SU-DHL-6 (cell line): Measurements from ENCODE around the gene KRTAP4-12.
"Not testable (repeated sequence)": the region's sequence is repeated elsewhere in the genome, so short reads cannot be mapped to it uniquely, and the experiment has no call there.

ENCODE experiments used
- H2AFZ ChIP-seq: fragments of 200-600 bp; sonication (generic); 2 replicates; pipeline ENCODE4 v1.6.1; 2014; ENCODE audit warnings: low read depth, mild to moderate bottlenecking, moderate library complexity, mixed read lengths, antibody characterized with exemption, low read length; ENCODE audit not compliant: severe bottlenecking
- H3F3A ChIP-seq: fragments of 200-600 bp; shearing (Covaris generic); 2 replicates; pipeline ENCODE4 v1.6.0; 2016; ENCODE audit warnings: antibody characterized with exemption, mild to moderate bottlenecking; ENCODE audit not compliant: insufficient read depth
- H3K27ac ChIP-seq: fragments of 200-600 bp; sonication (generic); 2 replicates; pipeline ENCODE4 v1.5.1; 2016; ENCODE audit warnings: low read depth, mild to moderate bottlenecking, low read length, moderate library complexity, mixed read lengths
- H3K27me3 ChIP-seq: fragments of 200-600 bp; sonication (generic), shearing (Covaris generic); 2 replicates; pipeline ENCODE4 v1.6.0; 2014; ENCODE audit warnings: mild to moderate bottlenecking, low read length
- H3K36me3 ChIP-seq: fragments of 200-600 bp; sonication (generic); 2 replicates; pipeline ENCODE4 v1.6.1; 2014; ENCODE audit warnings: mild to moderate bottlenecking, low read length, mixed read lengths
- H3K4me2 ChIP-seq: fragments of 300-600, 200-600 bp; shearing (Covaris generic), sonication (generic); 2 replicates; pipeline ENCODE4 v1.6.0; 2014; ENCODE audit warnings: low read length, low read depth, mild to moderate bottlenecking; ENCODE audit not compliant: poor library complexity, severe bottlenecking
- H3K4me3 ChIP-seq: fragments of 200-600 bp; sonication (generic); 2 replicates; pipeline ENCODE4 v1.5.1; 2014; ENCODE audit warnings: antibody characterized with exemption, low read length, mild to moderate bottlenecking, mixed read lengths; ENCODE audit not compliant: insufficient read depth, poor library complexity, severe bottlenecking
- H3K79me2 ChIP-seq: fragments of 200-600 bp; sonication (generic); 2 replicates; pipeline ENCODE4 v1.6.1; 2014; ENCODE audit warnings: mild to moderate bottlenecking, low read length, moderate library complexity; ENCODE audit not compliant: insufficient read depth
- H3K9ac ChIP-seq: fragments of 200-600 bp; sonication (generic); 2 replicates; pipeline ENCODE4 v1.7.0; 2014; ENCODE audit warnings: mild to moderate bottlenecking, low read length
- H3K9me2 ChIP-seq: fragments of 200-600 bp; sonication (generic); replicated peaks from 2 replicates; pipeline ENCODE4 v1.6.1; 2014; ENCODE audit warnings: low read length; ENCODE audit not compliant: insufficient read depth
- H3K9me3 ChIP-seq: fragments of 200-600 bp; sonication (generic); 2 replicates; pipeline ENCODE4 v1.6.1; 2014; ENCODE audit warnings: low read length, mixed read lengths; ENCODE audit not compliant: insufficient read depth
- H4K20me1 ChIP-seq: fragments of 200-600 bp; sonication (generic); 2 replicates; pipeline ENCODE4 v1.6.1; 2014; ENCODE audit warnings: low read depth, mild to moderate bottlenecking, antibody characterized with exemption, low read length, moderate library complexity, mixed read lengths
- EZH2phosphoT487 ChIP-seq: fragments of 200-600 bp; sonication (generic), shearing (Covaris generic); conservative IDR thresholded peaks from 2 replicates; pipeline ENCODE4 v1.6.1; 2018; ENCODE audit warnings: mild to moderate bottlenecking, antibody characterized with exemption, low read length, moderate library complexity, mixed read lengths
- TF ChIP-seq, protein P1 (sequence below): fragments of 200-600 bp; sonication (generic); IDR thresholded peaks from one replicate; pipeline ENCODE4 v1.5.1; 2017; ENCODE audit warnings: antibody characterized with exemption, mild to moderate bottlenecking, low read length, moderate library complexity; ENCODE audit not compliant: insufficient read depth, poor library complexity, severe bottlenecking

KRTAP4-12 gene

DNA sequence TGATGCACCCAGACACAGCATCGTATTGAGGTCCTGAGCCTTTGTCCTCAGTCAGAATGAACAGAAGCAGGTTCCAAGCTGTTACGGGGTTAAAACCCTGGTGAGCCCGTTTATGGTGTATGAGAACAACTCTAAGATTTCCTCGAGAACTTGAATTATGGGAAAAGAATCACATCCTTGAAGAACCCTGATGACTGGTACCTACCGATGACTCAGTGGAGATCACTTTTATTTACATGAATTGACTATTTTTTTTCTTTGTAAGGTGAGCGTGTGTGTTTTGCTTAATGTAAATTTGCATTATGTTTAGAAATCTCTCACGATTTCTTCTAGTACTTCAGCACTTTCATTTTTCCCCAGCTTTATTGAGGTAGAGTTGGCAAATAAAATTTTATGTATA is 39.8 kb upstream of the KRTAP4-12 start:
- H3K36me3 ChIP-seq, result no peaks in the 10 kb centered on the region
- H3K9me2 ChIP-seq, result no peaks in the 10 kb centered on the region
- no peak overlapping the region for H3K9ac ChIP-seq
- no peaks in the 10 kb centered on the region for H3F3A ChIP-seq
- no peak overlapping the region for H3K27ac ChIP-seq
- H3K27me3 ChIP-seq, result 0 out of 2 replicates have a peak, but pooled peaks cover 2% of the 10 kb centered on the region
- no peaks in the 10 kb centered on the region for H4K20me1 ChIP-seq
- no peak overlapping the region for H2AFZ ChIP-seq
- TF ChIP-seq EZH2phosphoT487, result no peak
- TF ChIP-seq, protein P1, sequence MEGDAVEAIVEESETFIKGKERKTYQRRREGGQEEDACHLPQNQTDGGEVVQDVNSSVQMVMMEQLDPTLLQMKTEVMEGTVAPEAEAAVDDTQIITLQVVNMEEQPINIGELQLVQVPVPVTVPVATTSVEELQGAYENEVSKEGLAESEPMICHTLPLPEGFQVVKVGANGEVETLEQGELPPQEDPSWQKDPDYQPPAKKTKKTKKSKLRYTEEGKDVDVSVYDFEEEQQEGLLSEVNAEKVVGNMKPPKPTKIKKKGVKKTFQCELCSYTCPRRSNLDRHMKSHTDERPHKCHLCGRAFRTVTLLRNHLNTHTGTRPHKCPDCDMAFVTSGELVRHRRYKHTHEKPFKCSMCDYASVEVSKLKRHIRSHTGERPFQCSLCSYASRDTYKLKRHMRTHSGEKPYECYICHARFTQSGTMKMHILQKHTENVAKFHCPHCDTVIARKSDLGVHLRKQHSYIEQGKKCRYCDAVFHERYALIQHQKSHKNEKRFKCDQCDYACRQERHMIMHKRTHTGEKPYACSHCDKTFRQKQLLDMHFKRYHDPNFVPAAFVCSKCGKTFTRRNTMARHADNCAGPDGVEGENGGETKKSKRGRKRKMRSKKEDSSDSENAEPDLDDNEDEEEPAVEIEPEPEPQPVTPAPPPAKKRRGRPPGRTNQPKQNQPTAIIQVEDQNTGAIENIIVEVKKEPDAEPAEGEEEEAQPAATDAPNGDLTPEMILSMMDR, result no peak
- H3K4me2 ChIP-seq, result no peak overlapping the region
- no peak overlapping the region for H3K4me3 ChIP-seq
- no peaks in the 10 kb centered on the region for H3K9me3 ChIP-seq
- no peaks in the 10 kb centered on the region for H3K79me2 ChIP-seq

DNA sequence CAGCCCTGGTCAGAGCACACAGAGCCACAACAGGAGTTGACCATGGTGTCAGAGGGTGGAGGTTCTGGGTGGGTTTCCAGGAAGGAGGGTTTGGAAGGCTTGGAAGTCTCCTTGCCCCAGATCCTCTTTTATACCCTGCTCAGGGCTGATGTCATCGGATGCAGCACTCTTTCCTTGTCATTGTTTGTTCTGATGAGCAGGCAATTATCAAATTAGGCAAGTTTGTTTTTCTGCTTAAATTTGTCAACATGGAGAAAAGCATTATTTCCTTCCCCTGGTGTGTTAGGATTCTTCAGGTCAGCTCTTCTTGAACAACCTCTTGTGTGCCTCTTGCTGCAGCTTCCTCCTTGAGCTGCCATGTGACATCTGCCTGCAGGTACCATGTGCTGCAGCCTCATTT is 36.7 kb upstream of the KRTAP4-12 start, which contains the start of gene KRTAP4-4:
KRTAP4-4 (minus strand) TSS at position 101 of the 400 bp plus-strand sequence; CDS start at position 44, 57 bp downstream.
- Histone ChIP-seq H3K9me3 (no peaks in the 10 kb centered on the region), H3K4me2 (no peak within 1 kb of the TSS), H3K36me3 (no peaks in the 10 kb centered on the region), H3K27me3 (0 out of 2 replicates have a peak, but pooled peaks cover 2% of the 10 kb centered on the region), H3K79me2 (no peaks in the 10 kb centered on the region), H3K4me3 (no peak within 1 kb of the TSS), H3F3A (no peaks in the 10 kb centered on the region), H2AFZ (no peak within 1 kb of the TSS), H4K20me1 (no peaks in the 10 kb centered on the region), H3K9me2 (no peaks in the 10 kb centered on the region), H3K27ac (no peak within 1 kb of the TSS), H3K9ac (no peak within 1 kb of the TSS)
- no peak for TF ChIP-seq EZH2phosphoT487
- TF ChIP-seq, protein P1, result no peak

DNA sequence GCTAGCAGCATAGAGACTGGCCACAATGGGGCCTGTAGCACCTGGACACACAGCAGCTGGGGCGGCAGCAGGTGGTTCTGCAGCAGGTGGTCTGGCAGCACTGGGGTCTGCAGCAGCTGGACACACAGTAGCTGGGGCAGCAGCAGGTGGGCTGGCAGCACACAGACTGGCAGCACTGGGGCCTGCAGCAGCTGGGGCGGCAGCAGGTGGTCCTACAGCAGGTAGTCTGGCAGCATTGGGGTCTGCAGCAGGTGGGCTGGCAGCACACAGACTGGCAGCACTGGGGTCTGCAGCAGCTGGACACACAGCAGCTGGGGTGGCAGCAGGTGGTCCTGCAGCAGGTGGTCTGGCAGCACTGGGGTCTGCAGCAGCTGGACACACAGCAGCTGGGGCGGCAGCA is 36.2 kb upstream of the KRTAP4-12 start:
- H3K9ac ChIP-seq, H3F3A ChIP-seq, H3K4me3 ChIP-seq, H3K9me2 ChIP-seq, H3K36me3 ChIP-seq, H3K79me2 ChIP-seq, H3K27me3 ChIP-seq, H3K9me3 ChIP-seq, H3K4me2 ChIP-seq, H3K27ac ChIP-seq, H4K20me1 ChIP-seq, H2AFZ ChIP-seq: not testable (repeated sequence)

DNA sequence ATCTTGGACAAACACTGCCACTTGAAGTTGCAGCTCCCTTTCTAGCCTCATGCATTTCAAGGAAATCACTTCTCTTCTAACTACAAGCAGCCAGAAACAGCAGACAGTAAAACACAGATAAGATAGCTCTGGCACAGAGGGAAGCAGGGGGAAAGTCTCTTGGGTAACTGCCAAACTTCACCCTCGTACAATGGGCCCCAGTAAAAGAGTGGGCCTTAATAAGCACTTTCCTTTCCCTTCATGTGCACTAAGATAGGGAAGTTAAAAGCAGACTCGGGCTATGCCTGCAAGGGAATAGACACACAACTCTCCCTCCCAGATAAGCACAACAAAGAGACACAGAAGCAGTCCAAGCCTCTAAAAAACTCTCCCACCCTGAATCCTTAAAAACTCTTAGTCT is 29.9 kb upstream of the KRTAP4-12 start:
- Histone ChIP-seq H3K27me3 (no peaks in the 10 kb centered on the region; the same call in 1 of the 2 replicates), H3K4me2 (no peak overlapping the region), H3K9me3 (no peaks in the 10 kb centered on the region), H3K4me3 (no peak overlapping the region), H3K9me2 (no peaks in the 10 kb centered on the region), H3F3A (no peaks in the 10 kb centered on the region), H3K36me3 (no peaks in the 10 kb centered on the region), H3K79me2 (no peaks in the 10 kb centered on the region), H4K20me1 (no peaks in the 10 kb centered on the region), H2AFZ (no peak overlapping the region), H3K27ac (no peak overlapping the region), H3K9ac (no peak overlapping the region)
- TF ChIP-seq, protein P1, result no peak
- TF ChIP-seq EZH2phosphoT487, result no peak
